Measurements from ENCODE around the gene NUDT14.

The NUDT14 gene

DNA sequence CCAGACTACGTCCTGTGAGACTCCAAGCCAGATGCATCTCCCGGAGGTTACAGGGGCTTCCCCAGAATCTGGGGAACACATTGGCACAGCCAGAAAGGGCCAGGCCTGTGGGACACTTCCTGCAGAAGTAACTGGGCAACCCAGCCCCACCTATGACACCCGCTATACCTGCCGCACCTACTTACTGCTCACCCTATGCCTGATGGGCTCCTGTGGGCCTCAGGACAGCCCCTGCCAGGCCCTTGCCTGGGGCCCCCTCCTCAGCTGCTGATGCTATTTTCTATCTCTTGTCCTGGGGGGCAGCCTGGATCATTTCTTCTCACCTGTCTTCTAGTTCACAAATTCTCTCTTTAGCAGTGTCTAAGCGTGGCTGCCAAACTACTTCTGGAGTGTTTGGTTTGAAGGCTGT, 41.3 kb downstream of the NUDT14 start:
- no peak overlapping the region for H3K4me3 ChIP-seq (ENCODE audit: low read depth, low read length)
- TF ChIP-seq, protein P1, sequence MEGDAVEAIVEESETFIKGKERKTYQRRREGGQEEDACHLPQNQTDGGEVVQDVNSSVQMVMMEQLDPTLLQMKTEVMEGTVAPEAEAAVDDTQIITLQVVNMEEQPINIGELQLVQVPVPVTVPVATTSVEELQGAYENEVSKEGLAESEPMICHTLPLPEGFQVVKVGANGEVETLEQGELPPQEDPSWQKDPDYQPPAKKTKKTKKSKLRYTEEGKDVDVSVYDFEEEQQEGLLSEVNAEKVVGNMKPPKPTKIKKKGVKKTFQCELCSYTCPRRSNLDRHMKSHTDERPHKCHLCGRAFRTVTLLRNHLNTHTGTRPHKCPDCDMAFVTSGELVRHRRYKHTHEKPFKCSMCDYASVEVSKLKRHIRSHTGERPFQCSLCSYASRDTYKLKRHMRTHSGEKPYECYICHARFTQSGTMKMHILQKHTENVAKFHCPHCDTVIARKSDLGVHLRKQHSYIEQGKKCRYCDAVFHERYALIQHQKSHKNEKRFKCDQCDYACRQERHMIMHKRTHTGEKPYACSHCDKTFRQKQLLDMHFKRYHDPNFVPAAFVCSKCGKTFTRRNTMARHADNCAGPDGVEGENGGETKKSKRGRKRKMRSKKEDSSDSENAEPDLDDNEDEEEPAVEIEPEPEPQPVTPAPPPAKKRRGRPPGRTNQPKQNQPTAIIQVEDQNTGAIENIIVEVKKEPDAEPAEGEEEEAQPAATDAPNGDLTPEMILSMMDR (conservative IDR thresholded peaks at IDR 0.05; ENCODE audit: low read depth, low read length) = no peak
- DNase-seq (ENCODE audit: low read depth) = no peak

DNA sequence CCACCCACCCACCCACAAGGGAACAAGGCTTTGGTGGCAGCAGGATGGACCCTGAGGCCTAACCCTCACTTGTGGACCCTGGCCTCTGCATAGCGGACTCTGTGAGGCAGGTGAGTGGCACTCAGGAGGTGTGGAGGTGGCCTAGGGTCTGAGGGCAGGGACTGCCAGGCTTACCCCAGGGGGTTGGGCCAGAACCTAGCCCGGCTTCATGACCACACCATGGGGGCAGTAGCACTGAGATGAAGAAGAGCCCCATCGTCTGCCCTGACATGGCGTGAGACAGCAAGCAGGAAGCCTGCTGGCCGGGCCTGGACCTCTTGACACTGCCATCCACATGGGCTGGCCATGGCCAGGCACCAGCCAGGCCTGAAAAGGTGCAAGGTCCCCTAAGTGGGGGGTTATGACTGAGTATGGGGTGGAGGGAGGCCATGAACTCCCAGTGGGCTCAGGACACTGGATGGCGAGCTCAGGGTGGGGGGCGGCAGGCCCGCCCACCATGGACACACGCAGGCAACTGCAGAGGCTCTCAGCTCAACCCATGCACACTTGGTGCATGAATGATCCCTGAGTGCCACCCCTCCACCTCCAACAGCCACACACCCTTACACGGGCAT, 41.8 kb downstream of the NUDT14 start:
- TF ChIP-seq, protein P1 (conservative IDR thresholded peaks at IDR 0.05; ENCODE audit: low read depth, low read length) = no peak
- no peak for DNase-seq (ENCODE audit: low read depth)
- H3K4me3 ChIP-seq (ENCODE audit: low read depth, low read length) = no peak overlapping the region

DNA sequence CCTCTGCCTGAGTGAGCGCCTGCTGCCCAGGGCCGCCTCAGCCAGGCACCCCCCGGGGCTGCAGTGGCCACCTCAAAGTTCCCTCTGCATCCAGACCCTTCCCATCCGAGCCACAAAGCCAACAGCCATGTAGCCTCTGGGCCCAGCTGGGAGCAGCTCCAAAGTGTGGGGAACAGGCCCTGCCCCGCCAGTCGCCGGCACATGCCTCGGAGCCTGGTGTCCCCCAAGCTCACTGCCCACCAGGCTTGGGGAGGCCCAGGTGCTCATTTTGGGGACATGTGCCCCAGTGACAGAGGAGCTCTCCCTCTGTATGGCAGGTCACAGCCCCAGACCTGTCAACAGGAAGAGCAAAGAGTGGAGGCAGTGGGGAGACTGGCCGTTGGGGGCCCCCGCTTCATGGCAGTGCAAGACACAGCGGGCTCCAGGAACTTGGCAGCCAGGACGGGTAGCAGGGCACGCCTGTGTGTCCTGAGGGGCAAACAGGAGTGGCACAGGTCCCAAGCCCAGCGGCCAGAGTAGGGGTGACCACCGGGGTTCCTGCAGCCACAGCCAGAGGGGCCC, 42.5 kb downstream of the NUDT14 start:
- TF ChIP-seq, protein P1 (conservative IDR thresholded peaks at IDR 0.05; ENCODE audit: low read depth, low read length) = no peak
- no peak for DNase-seq (ENCODE audit: low read depth)

DNA sequence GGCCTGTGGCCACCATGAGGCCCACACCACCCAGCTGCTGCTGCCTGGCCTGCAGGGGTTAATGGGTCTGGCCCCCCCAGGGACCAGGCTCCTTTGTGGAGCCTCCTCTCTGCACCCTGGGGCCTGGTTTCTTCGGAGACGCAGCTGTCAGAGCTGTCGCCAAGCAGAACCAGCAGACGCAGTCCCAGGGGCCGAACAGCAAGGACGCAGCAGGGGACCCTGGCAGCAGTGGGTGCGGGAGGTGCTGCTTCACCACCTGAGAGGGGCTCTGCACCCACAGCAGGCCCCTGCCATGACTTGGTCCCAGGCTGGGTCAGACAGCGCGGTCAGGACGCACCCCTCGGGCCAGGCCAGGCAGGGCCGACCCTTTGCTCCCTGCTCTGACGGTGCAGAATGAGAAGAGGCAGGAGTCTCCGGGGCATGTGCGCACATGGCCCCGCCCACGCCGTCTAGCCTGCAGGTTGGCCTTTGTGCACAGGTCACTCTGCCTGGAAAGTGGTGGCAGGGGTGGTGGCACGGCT, 43.0 kb downstream of the NUDT14 start:
- TF ChIP-seq, protein P1 (conservative IDR thresholded peaks at IDR 0.05; ENCODE audit: low read depth, low read length) = no peak
- no peak for DNase-seq (ENCODE audit: low read depth)
- H3K4me3 ChIP-seq (ENCODE audit: low read depth, low read length) = no peak overlapping the region

More for the DNA sequence above, 42.5 kb downstream of the NUDT14 start:
- H3K4me3 ChIP-seq (ENCODE audit: low read depth, low read length) = no peak overlapping the region

DNA sequence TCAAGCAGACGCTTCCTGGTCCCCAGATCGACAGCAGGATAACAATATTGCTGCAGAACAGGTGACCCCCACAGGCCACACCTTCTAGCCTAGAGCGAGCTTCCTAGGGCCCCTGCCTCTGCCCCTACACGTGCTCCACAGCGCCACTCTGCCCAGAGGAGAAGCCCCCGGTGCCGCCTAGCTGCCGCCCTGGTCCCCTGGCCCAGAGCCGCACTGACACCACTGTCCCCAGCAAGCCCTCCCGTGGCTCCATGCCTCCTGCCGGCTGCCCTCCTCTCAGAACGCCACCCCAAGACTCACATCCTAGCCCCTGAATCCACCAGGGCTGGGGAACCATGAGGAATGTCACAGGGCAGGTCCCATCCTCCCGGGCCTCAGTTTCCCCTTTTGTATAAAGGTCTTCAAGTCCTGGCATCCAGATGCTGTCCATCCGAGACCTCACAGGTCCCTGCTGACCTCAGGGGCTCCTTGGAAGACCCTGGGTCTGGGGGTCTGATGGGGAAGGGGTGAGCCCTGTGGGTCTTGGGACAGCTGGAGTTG, 43.6 kb downstream of the NUDT14 start:
- H3K4me3 ChIP-seq (ENCODE audit: low read depth, low read length) = no peak overlapping the region
- TF ChIP-seq, protein P1 (conservative IDR thresholded peaks at IDR 0.05; ENCODE audit: low read depth, low read length) = no peak
- no peak for DNase-seq (ENCODE audit: low read depth)

DNA sequence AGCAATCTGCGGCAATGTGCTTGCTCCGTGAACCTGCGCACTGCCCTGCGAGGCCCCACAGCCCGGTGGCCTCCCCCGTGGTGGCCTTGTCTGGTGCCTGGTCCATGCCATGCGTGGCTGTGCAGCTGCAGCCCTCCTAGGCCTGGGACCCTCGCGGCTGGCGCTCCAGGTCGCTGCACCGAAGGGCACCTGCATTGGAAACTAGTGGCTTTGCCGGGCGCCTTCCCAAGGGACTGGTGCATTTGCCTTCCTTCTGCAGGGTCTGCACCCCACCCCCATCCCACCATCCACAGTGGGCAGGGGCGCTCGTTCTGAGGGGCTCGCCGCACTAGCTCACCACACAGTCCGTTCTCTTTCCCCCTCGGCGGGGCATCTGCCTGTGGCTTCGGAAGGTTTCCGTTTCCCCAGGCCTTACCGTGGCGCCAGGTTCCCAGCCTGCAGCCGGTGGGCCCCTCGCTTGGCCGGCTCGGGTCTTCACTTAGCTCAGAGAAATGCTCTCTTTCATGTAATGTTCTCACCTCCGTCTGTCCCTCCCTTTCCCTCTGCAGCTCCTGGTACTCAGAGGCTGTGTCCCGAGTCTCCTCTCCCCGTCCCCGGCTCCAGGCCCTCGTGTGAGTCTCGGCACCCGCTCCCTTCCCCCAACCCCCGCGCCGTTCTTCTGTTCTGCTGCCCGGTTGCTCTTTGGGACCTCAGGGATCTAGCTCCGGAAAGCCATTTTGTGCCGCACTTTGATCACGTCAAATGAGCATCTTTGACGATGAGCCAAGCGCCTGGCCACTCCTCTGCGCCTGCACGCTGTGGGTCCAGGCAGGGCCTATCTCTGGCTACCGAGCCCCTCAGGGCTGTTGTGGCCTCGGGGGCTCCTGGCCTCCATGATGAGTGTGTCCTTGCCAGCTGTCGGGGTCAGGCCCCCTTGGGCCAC, 44.5 kb downstream of the NUDT14 start:
- no peak for DNase-seq (ENCODE audit: low read depth)
- TF ChIP-seq, protein P1 (conservative IDR thresholded peaks at IDR 0.05; ENCODE audit: low read depth, low read length) = no peak
- H3K4me3 ChIP-seq (ENCODE audit: low read depth, low read length) = no peak overlapping the region
